GM18519 (cell line): ENCODE measurements around the gene PTX3.

Experiments used
- ATAC-seq: cut with Tn5 transposase; IDR thresholded peaks from one replicate; pipeline ENCODE4 v1.9.1; 2021; ENCODE audit warnings: mild to moderate bottlenecking, moderate library complexity; ENCODE audit not compliant: unreplicated experiment, low FRiP score

Gene PTX3

DNA sequence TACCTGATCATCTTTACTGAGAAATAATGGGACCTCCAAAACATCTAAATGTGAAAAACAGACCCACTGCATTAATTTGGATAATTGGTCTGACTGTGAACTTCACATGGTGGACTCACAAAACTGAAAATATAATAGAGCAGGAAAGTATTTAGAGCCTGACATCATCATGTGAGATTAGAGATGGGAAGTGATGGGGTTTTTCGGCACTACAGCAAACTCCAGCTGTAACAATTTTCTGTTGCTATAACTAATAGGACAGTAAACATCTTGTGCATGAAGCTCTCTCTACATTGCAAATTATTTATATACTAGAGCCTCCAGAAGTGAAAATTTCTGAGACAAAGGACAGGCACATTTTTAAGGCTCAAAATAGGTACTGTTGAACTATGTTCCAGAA, 34.4 kb downstream of the PTX3 start:
- ATAC-seq: no peak

DNA sequence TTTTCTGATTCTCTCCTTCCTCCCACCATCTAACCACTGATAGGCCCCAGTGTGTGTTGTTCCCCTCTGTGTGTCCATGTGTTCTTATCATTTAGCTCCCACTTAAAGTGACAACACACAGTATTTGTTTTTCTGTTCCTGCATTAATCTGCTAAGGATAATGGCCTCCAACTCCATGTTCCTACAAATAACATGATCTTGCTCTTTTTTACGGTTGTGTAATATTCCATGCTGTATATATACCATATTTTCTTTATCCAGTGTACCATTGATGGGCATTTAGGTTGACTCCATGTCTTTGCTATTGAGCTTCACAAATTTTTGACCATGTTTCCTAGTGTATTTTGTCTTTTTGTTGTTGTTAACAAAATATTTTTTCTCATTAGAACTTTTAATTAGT, 36.0 kb downstream of the PTX3 start:
- ATAC-seq: no peak

DNA sequence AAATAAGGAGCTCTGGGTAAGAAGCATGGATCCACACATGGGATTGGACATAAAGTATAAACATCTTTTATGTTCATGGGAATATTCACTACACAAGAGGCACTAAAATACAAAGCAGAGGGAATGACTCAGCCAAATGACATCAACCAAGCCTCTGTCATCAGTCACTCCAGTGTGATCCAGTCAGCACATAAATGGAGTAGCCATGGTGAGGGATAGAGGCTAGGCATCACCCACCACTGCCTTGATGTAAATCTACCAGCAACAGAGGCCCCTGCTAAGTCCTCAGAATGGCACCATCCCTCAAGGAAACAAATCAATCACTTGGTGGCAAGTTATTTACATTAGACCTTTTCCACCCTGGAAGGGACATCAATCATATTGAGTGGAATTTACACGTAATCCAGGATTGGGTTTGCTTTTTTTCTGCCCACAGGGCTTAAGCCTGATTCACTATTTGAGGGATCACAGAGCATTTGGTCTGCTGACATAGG, 39.3 kb downstream of the PTX3 start:
- no peak for ATAC-seq

DNA sequence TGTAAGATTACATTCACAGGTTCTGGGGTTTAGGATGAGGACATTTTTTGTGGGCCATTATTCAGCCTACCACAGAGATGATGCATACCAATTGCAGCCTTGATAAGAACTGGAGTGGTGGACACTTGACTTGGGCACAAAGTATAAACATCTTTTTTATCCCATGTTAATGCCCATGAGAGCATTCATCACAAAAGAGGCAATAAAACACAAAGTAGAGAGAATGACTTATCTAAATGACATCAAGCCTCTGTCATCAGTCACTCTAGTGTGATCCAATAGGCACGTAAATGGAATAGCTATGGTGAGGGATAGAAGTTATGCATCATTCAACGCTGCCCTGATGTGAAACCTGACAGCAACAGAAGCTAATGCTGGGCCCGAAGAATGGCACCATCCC, 40.8 kb downstream of the PTX3 start:
- ATAC-seq: no peak

DNA sequence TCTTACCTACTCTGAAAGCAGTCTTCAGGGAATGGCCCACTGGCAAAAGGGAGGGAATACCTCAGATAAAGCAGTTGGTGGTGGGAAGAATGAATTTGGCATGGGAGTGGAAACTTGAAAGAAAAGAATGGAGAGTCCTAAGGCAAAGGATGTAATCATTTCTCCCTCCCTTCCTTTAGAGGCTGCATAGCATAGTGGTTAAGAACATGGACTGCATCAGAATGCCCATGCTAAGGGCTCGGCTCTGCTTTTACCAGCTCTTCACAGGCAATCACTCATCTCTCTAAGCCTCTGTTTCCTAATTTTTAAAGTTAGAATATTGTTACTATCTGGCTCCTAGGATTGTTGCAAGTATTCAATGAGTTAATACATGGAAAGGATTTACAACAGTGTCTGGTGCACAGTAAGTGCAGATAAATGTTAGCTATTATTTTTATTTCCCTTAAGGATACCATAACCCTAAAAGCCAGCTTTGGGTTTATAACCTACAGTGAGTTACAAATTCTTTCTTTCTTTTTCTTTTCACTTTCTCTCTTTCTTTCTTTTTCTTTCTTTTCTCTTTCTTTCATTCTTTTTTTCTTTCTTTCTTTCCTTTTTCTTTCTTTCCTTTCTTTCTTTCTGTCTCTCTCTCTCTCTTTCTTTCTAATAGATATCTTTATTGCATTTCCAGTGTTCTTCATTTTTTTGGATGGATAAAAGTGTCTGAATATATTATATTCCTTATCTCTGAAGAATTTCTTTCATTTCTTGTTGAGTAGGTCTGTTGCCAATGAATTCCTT, 43.0 kb downstream of the PTX3 start:
- ATAC-seq: no peak

DNA sequence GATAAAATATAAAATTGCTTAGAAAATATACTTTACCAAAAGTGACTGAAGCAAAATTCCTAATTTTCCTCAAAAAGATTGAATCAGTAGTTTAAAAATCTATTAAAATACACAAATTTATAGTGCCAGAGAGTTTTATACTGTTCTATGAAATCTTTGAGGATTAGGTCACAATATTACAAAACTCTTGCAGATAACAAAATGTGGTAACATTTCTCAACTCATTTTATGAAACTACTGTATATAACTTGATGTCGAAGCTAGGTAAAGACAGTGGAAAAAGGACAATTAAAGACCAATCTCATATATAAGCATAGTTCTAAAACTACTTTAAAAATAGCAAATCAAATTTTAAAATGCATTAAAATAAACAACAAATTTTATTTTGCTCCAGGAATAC, 50.7 kb downstream of the PTX3 start:
- ATAC-seq: no peak

DNA sequence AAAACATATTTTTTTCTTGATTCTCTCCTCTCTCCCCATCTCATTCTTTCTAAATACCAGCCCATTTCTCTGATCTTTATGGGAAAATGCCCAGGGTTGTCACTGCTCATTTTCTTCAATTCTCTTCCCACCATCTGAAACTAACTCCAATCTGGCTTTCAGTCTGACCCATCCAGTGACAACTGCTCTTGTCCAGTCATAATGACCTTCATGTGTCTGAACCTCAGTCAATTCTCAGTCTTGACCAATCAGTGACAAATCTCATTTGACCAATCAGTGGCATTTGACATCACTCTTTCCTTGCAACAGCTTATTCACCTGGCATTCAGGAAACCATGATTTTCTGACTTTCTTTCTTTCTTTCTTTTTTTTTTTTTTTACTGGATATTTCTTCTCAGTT, 51.5 kb downstream of the PTX3 start:
- ATAC-seq: no peak

DNA sequence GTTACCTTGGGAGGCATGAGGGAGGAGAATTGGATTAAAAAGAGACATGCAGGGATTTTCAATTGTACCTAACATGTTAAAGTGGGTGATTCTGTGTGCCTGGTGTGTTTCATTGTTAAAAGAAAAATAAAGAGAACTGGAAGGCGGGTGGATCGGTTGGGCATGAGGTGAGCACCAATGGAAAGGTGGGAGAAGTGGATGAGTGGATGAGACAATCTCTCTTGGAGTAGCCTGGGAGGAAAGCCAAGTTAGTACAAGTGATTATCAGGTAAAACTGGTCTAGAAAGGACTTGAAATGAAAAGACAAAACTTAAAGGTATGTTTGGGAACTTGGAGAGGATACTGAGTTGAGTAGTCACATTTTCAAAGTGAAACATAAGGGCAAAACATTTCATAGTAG, 54.5 kb downstream of the PTX3 start:
- no peak for ATAC-seq
